AG09309 (cell line): ENCODE data around the gene TMEM145.

Source experiments
- DNase-seq: peaks from one replicate; pipeline ENCODE4 v3.0.0-alpha.2; 2010; ENCODE audit warnings: low read depth
- H3K4me3 ChIP-seq: 2 replicates; pipeline ENCODE4 v1.5.1; 2011; ENCODE audit warnings: mild to moderate bottlenecking, low read depth, low read length, moderate library complexity; ENCODE audit not compliant: control insufficient read depth
- TF ChIP-seq, protein P1 (sequence below): IDR thresholded peaks from 2 replicates; pipeline ENCODE4 v1.5.1; 2011; ENCODE audit warnings: mild to moderate bottlenecking, low read depth, low read length, inconsistent platforms; ENCODE audit not compliant: insufficient read depth, control insufficient read depth; ENCODE audit errors: missing control alignments

TMEM145 gene

DNA sequence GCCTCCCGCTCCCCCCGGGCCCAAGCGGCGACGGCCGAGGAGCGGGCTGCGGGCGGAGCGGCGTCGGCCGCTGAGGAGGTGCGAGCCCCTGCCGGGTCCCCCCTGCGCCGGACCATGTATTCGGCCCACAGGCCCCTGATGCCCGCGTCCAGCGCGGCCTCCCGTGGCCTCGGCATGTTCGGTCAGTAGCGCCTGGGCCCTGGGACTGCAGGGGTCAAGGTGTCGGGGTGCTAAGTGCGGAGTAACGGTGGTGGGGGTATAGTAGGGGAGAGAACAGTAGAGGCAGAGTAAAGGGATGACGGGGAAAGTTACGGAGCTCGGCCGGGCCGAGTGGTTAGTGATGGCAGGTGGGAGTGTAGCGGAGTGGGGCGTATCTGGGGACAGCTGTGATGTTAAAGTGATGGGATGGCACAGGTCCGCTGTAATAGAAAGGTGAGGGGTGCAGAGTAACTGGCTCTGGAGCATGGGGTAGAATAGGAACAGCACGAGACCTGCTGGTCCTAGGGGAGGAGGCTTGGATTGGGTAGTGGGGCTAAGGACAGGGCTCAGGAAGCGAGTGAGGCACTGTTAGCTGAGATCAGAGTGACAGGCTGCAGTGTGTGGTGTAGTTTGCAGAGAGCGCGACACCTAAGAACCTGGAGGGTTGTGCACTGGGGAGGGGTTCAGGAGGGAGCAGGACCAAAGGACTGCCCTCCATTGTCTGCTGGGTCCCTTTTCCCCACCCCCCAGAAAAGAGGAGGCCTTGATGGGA, 28.3 kb upstream of the TMEM145 start:
- TF ChIP-seq, protein P1, sequence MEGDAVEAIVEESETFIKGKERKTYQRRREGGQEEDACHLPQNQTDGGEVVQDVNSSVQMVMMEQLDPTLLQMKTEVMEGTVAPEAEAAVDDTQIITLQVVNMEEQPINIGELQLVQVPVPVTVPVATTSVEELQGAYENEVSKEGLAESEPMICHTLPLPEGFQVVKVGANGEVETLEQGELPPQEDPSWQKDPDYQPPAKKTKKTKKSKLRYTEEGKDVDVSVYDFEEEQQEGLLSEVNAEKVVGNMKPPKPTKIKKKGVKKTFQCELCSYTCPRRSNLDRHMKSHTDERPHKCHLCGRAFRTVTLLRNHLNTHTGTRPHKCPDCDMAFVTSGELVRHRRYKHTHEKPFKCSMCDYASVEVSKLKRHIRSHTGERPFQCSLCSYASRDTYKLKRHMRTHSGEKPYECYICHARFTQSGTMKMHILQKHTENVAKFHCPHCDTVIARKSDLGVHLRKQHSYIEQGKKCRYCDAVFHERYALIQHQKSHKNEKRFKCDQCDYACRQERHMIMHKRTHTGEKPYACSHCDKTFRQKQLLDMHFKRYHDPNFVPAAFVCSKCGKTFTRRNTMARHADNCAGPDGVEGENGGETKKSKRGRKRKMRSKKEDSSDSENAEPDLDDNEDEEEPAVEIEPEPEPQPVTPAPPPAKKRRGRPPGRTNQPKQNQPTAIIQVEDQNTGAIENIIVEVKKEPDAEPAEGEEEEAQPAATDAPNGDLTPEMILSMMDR, result no peak
- DNase-seq, result no peak

DNA sequence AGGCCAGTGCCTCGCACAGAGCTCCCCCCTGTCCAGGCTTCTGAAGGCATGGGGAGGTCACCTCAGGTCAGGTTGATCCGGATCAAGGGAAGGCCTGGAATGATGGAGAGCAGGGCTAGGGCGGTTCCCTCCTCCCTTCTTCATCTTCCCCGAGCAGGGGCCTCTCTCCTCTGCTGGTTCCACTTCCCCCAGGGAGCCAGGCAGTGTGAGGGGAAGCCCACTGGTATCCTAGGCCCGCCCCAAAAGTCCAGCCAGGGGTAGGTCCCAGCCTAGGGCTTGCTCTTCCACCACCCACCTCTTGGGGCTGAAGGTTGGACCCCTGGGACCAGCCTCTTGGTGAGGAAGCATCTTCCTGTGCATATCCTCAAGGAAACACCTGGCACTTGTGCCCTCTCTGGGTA, 27.6 kb upstream of the TMEM145 start:
- DNase-seq, result no peak
- TF ChIP-seq, protein P1, result no peak
- H3K4me3 ChIP-seq, result no peak overlapping the region

More for the DNA sequence above, 28.3 kb upstream of the TMEM145 start:
- peak overlapping the region; percentile 65 for H3K4me3 ChIP-seq

DNA sequence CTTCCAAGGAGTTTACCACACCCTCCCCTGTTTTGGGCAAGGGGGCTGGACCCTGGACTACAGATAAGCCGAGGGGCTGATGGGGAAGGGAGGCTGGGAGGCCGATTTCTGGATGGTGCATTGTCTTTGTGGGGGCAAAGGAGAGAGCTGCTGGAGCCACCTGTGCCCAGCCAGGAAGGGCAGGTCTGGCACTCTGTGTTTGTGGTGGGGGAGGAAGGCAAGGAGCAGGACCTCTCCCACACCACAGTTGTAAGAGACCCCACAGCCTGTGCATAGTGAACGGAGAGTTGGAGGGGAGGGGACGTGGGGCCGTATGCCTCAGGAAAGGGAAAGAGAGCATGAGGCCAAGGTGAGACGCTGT, 27.1 kb upstream of the TMEM145 start:
- DNase-seq, result no peak
- H3K4me3 ChIP-seq, result no peak overlapping the region
- TF ChIP-seq, protein P1, result no peak

DNA sequence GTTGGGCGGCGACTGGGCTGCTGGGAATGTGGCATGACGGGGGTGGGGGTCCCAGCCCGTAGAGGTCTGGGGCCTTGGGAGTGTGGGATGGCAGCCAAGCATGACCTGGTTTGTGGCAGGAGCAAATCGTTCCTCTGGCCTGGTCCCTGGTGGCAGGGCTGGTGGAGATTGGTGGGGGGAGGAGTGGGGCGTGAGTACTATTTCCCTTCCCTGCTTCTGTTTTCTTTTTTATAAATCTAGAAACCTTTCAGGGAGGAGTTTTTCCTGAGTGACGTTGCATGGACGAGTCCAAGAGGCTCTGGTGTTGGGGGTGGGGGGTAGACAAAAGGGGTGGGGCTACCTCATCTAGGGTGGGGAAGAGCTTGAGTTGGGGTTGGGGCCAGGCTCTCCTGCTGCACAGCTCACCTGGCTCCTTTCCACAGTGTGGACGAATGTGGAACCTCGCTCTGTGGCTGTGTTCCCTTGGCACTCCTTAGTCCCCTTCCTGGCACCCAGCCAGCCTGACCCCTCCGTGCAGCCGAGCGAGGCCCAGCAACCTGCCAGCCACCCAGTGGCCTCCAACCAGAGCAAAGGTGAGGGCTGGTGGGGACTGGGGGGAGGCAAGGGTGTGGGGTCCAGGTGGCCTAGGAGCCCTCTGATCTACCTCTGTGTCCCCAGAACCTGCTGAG, 26.6 kb upstream of the TMEM145 start:
- no peak overlapping the region for H3K4me3 ChIP-seq
- TF ChIP-seq, protein P1, result no peak
- no peak for DNase-seq

DNA sequence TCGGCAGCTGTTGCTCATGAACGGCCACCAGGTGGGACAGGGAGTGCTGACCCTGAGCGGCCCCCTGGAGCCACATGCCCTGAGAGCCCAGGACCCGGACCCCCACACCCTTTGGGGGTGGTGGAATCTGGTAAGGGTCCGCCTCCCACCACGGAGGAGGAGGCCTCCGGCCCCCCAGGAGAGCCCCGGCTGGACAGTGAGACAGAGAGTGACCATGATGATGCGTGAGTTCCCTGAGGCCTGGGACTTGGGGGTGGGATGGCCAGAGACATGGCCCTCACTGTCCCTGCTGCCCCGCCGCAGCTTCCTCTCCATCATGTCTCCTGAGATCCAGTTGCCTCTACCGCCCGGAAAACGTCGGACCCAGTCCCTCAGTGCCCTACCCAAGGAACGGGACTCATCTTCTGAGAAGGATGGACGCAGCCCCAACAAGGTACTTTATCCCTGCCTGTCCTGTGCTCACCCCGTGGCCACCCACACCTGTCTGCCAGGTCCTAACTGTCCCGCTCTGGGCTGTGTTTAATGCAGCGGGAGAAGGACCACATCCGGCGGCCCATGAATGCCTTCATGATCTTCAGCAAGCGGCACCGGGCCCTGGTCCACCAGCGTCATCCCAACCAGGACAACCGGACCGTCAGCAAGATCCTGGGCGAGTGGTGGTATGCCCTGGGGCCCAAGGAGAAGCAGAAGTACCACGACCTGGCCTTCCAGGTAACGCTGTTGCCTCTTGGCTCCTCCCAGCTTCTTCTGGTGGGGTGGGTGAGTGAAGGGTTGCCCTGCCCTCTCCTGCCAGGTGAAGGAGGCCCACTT, 25.9 kb upstream of the TMEM145 start:
- no peak for DNase-seq
- no peak overlapping the region for H3K4me3 ChIP-seq
- TF ChIP-seq, protein P1, result no peak

DNA sequence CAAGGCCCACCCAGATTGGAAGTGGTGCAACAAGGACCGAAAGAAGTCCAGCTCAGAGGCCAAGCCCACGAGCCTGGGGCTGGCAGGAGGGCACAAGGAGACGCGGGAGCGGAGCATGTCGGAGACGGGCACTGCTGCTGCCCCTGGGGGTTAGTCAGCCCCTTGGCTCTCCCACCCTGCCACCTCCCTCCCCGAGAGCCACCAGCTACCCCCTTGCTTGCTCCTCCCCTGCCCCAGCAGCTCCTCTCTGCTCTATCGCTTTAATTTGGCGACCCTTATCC, 25.3 kb upstream of the TMEM145 start:
- TF ChIP-seq, protein P1, result no peak
- DNase-seq, result no peak
- H3K4me3 ChIP-seq, result no peak overlapping the region
